ENCODE results near the gene UBE2D2.

- TF ChIP-seq CTCF (IDR thresholded peaks at IDR 0.05) (no peak), POLR2AphosphoS5 (IDR thresholded peaks at IDR 0.05) (no peak), POLR2A (IDR thresholded peaks at IDR 0.05) (no peak)
These were observed 74.1 kb downstream of the UBE2D2 start for GRCh38 chr5:139635191-139635590.
